Activated naive CD4-positive, alpha-beta T cell treated with anti-CD3 and anti-CD28 coated beads for 36 hours (primary cell): ENCODE measurements around the gene TMEM184C. TPM values are rescaled to one million over a fixed set of nuclear protein-coding genes. Genes with fewer than 3 reads are reported as not detected.

Source experiments
- CTCF ChIA-PET: fragments of 350-600 bp; sonication (Branson Sonifier 250); formaldehyde crosslinking; loops from one replicate; lab custom pipeline; 2021; ENCODE audit warnings: antibody characterized with exemption; lab: Charles Lee
- DNase-seq: peaks from one replicate; pipeline ENCODE4 v3.0.0-alpha.2; 2020
- H3K27ac Mint-ChIP-seq: one replicate; pipeline ENCODE4 v1.8.0; 2021; ENCODE audit warnings: mild to moderate bottlenecking, mixed read lengths
- H3K27me3 Mint-ChIP-seq: one replicate; pipeline ENCODE4 v1.8.0; 2021; ENCODE audit warnings: low read depth, mixed read lengths
- H3K36me3 Mint-ChIP-seq: one replicate; pipeline ENCODE4 v1.8.0; 2021; ENCODE audit warnings: low read depth, mixed read lengths
- H3K4me1 Mint-ChIP-seq: one replicate; pipeline ENCODE4 v1.8.0; 2021; ENCODE audit warnings: low read depth, mixed read lengths
- H3K4me3 Mint-ChIP-seq: one replicate; pipeline ENCODE4 v1.8.0; 2021; ENCODE audit warnings: mild to moderate bottlenecking, moderate library complexity, mixed read lengths
- H3K9me3 Mint-ChIP-seq: one replicate; pipeline ENCODE4 v1.8.0; 2021; ENCODE audit warnings: mixed read lengths
- intact Hi-C: fragments of 100-400 bp; cut with micrococcal nuclease; formaldehyde crosslinking; loops from one replicate; pipeline ENCODE4 v1.15.1; 2023
- total RNA-seq, 2 experiments: library from RNA; stranded (reverse); gene quantifications; one replicate each; pipeline ENCODE4 v1.2.3, GENCODE V29; 2021

TMEM184C gene
- total RNA-seq, 2 experiments from 2014 or later: 11.5 to 12.5 TPM

- no peaks in the 10 kb centered on the region for H3K4me1 Mint-ChIP-seq
- H3K27ac Mint-ChIP-seq: no peak overlapping the region
- CTCF ChIA-PET: interaction anchor here (0.7 to 4.2 kb wide), 13 partner anchors 14 to 207 kb away, joined by 3 to 86 read pairs (median 3); partner anchors contain the start of genes ARHGAP10 and TMEM184C
- peak; percentile 70 for DNase-seq
- no peaks in the 10 kb centered on the region for H3K9me3 Mint-ChIP-seq
- H3K36me3 Mint-ChIP-seq: no peaks in the 10 kb centered on the region
- intact Hi-C loops: loop anchor here (1.0 kb wide), 2 partner anchors 158 to 190 kb away; no protein-coding TSS in a partner anchor
- H3K4me3 Mint-ChIP-seq: no peak overlapping the region
- no peaks in the 10 kb centered on the region for H3K27me3 Mint-ChIP-seq
Observed at GRCh38 chr4:147707892-147708672, 90.9 kb downstream of the TMEM184C start.

GRCh38 chr4:147709999-147710398 lies 92.8 kb downstream of the TMEM184C start:
- H3K9me3 Mint-ChIP-seq: no peaks in the 10 kb centered on the region

GRCh38 chr4:147714575-147715401 lies 97.6 kb downstream of the TMEM184C start:
- Mint-ChIP-seq H3K4me3 (no peak overlapping the region), H3K27ac (no peak overlapping the region), H3K27me3 (peaks cover 7% of the 10 kb centered on the region), H3K9me3 (no peaks in the 10 kb centered on the region), H3K36me3 (no peaks in the 10 kb centered on the region), H3K4me1 (peaks cover 4% of the 10 kb centered on the region)
- intact Hi-C loops: loop anchor here (10.0 kb wide), 1 partner anchor 550 kb away; no protein-coding TSS in a partner anchor
- CTCF ChIA-PET: no interaction called here
- DNase-seq: no peak

More at GRCh38 chr4:147709999-147710398, 92.8 kb downstream of the TMEM184C start:
- H3K27ac Mint-ChIP-seq: no peak overlapping the region
- no peaks in the 10 kb centered on the region for H3K36me3 Mint-ChIP-seq
- intact Hi-C loops: loop anchor here (10.0 kb wide), 1 partner anchor 545 kb away; no protein-coding TSS in a partner anchor
- H3K27me3 Mint-ChIP-seq: no peaks in the 10 kb centered on the region
- H3K4me1 Mint-ChIP-seq: no peaks in the 10 kb centered on the region
- H3K4me3 Mint-ChIP-seq: no peak overlapping the region
- DNase-seq: no peak
- CTCF ChIA-PET: interaction anchor here (0.6 to 4.2 kb wide), 4 partner anchors 11 to 168 kb away, joined by 3 to 86 read pairs (median 6); no protein-coding TSS in a partner anchor

GRCh38 chr4:147717878-147718277 lies 100.7 kb downstream of the TMEM184C start:
- intact Hi-C loops: loop anchor here (10.0 kb wide), 1 partner anchor 553 kb away; no protein-coding TSS in a partner anchor
- Mint-ChIP-seq H3K27me3 (peaks cover 7% of the 10 kb centered on the region), H3K9me3 (no peaks in the 10 kb centered on the region), H3K4me3 (no peak overlapping the region), H3K4me1 (peaks cover 4% of the 10 kb centered on the region), H3K36me3 (no peaks in the 10 kb centered on the region), H3K27ac (no peak overlapping the region)
- CTCF ChIA-PET: no interaction called here
- no peak for DNase-seq

Other genes starting within 250 kb of the TMEM184C start
- not detected for gene EDNRA, start 136.3 kb upstream of the TMEM184C start, total RNA-seq
- 1 to 10 TPM; 7.3 to 8.2 TPM for gene PRMT9, start 66.8 kb downstream of the TMEM184C start, total RNA-seq
- 1 to 10 TPM; 3.6 to 3.8 TPM for gene ARHGAP10, start 114.7 kb downstream of the TMEM184C start, total RNA-seq